GM04503 (cell line): ENCODE results near the gene ADM5.
"Not testable (repeated sequence)": the region's sequence is repeated elsewhere in the genome, so short reads cannot be mapped to it uniquely, and the experiment has no call there.

Source experiments
- DNase-seq: peaks from one replicate; pipeline ENCODE4 v3.0.0-alpha.2; 2012; ENCODE audit warnings: low read depth

Gene ADM5

GRCh38 chr19:49701271-49701786 lies 11.9 kb downstream of the ADM5 start:
- DNase-seq: no peak

GRCh38 chr19:49704888-49705642 lies 15.7 kb downstream of the ADM5 start:
- DNase-seq: no peak

DNA sequence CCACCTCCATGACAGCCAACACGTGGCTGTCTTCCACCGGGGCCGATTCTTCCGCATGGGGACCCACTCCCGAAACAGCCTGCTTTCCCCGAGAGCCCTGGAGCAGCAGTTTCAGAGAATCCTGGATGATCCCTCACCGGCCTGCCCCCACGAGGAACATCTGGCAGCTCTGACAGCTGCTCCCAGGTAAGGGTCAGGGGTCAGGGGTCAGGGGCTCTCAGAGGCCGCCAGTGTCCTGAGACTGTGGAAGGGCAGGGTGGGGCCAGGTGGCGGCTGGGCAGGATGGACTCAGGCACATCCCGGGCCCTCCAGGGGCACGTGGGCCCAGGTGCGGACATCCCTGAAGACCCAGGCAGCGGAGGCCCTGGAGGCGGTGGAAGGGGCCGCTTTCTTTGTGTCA lies 16.5 kb downstream of the ADM5 start:
- no peak for DNase-seq

DNA sequence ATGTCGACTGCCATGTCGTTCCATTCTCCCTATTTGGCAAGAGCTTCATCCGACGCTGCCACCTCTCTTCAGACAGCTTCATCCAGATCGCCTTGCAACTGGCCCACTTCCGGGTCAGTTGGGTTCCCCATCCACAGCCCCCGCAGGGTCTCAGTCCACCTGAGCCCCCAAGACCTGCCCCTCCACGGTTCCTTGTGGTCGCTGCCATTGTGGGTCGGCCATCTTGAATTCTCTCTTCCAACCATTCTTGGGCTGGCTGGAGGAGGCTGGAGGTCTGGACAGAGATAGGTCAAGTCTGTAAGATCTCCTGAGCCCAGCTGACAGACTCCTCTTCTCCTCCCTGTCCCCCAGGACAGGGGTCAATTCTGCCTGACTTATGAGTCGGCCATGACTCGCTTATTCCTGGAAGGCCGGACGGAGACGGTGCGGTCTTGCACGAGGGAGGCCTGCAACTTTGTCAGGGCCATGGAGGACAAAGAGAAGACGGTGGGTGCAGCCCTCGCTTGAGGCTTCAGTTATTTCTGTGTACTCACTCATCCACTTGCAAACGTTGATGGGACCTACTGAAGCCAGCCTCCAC lies 21.1 kb downstream of the ADM5 start:
- DNase-seq: no peak

- DNase-seq: no peak
Measured at GRCh38 chr19:49712397-49712859, 23.0 kb downstream of the ADM5 start.

DNA sequence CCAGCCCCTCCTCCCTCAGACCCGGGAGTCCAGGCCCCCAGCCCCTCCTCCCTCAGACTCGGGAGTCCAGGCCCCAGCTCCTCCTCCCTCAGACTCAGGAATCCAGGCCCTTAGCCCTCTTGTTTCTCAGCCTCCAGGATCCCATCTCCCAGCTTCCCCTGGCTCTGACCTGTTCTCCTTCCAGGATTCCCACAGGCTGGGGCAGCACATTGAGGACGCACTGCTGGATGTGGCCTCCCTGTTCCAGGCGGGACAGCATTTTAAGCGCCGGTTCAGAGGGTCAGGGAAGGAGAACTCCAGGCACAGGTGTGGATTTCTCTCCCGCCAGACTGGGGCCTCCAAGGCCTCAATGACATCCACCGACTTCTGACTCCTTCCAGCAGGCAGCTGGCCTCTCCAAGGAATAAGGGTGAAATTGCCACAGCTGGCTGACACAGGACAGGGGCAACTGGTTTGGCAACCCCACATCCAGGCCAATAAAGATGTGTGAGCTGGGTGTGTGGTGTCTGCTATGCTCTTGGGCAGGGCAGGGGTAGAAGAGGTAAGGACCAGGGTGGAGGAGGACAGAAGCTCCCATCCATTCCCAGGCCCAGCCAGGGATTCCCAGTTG lies 23.9 kb downstream of the ADM5 start:
- DNase-seq: no peak

GRCh38 chr19:49716154-49716553 lies 26.8 kb downstream of the ADM5 start:
- DNase-seq: no peak

DNA sequence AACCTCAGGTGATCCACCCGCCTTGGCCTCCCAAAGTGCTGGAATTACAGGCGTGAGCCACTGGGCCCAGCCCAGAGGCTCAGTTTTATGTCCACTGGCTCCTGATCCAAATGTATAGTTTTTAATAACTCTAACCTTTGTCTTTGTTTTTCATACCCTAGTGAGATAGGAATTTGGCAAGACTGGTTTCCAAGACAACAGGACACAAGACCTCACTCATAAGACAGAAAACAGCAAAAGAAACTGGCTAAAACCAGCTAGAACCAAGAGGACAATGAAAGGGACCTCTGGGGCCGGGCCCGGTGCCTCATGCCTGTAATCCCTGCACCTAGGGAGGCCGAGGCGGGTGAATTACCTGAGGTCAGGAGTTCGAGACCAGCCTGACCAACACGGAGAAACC lies 29.1 kb downstream of the ADM5 start:
- no peak for DNase-seq

DNA sequence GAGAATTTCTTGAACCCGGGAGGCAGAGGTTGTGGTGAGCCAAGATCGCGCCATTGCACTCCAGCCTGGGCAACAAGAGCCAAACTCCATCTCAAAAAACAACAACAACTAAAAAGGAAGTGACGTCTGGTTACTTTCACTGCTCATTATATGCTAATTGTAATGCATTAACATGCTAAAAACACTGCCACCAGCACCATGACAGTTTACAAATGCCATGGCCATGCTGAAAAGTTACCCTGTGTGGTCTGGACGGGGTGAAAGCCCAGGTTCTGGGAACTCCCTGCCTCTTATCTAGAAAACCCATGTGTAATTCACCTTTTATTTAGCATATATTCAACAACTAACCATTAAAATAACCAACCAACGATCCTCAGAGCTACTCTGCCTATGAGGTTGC lies 29.6 kb downstream of the ADM5 start:
- DNase-seq: no peak

GRCh38 chr19:49719420-49719819 lies 30.0 kb downstream of the ADM5 start:
- not testable (repeated sequence) for DNase-seq

GRCh38 chr19:49727217-49728030 lies 38.0 kb downstream of the ADM5 start:
- DNase-seq: no peak

DNA sequence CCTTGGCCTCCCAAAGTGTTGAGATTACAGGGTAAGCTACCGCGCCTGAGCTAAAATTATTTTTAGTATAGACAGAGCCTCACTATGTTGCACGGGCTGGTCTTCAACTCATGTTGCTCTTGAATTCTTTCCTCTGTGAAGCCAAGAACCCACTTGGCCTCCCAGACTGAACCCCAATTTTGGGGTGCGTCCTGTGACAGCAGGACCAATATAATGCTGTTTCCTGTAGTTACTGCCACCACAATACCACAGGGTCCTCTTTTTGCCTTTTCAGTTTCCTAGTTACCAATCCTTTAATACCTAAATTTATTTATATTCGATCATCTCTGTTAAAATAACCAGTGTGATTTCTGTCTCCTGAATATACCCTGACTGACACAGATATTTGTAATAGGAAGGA lies 40.8 kb downstream of the ADM5 start:
- DNase-seq: no peak

GRCh38 chr19:49738268-49738667 lies 48.9 kb downstream of the ADM5 start:
- DNase-seq: no peak

DNA sequence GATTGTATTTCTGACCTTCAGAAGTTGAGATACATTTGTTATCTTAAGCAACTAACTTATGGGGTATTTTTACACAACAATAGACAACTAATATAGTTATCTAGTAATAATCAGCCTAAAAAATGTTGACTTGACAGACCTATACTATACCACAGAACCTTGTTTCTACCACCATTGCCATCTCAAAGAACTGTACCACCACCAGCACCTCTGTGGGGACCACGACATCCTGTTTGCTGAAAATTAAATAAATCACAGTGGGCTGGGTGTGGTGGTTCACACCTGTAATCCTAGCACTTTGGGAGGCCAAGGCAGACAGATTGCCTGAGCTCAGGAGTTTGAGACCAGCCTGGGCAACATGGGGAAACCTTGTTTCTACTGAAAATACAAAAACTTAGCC lies 49.7 kb downstream of the ADM5 start:
- DNase-seq: no peak

- no peak for DNase-seq
Measured at GRCh38 chr19:49739933-49740332, 50.5 kb downstream of the ADM5 start.
